BE2C (cell line): ENCODE results near the gene ARHGAP25.

Source experiments
- DNase-seq: peaks from one replicate; pipeline ENCODE4 v3.0.0-alpha.2; 2020
- H3K27me3 ChIP-seq: fragments of 250-450 bp; sonication (Bioruptor Pico); 2 replicates; pipeline ENCODE4 v1.5.1; 2020; ENCODE audit warnings: mild to moderate bottlenecking
- H3K36me3 ChIP-seq: fragments of 250-450 bp; sonication (Bioruptor Pico); 2 replicates; pipeline ENCODE4 v1.5.1; 2020; ENCODE audit warnings: mild to moderate bottlenecking
- H3K4me1 ChIP-seq: fragments of 250-450 bp; sonication (Bioruptor Pico); 2 replicates; pipeline ENCODE4 v1.5.1; 2020
- H3K4me3 ChIP-seq: 2 replicates; pipeline ENCODE4 v1.5.1; 2011; ENCODE audit warnings: low read depth, low read length
- H3K9me3 ChIP-seq: fragments of 250-450 bp; sonication (Bioruptor Pico); 2 replicates; pipeline ENCODE4 v1.5.1; 2020
- TF ChIP-seq, protein P1 (sequence below): IDR thresholded peaks from 2 replicates; pipeline ENCODE4 v1.5.1; 2012; ENCODE audit warnings: mild to moderate bottlenecking, low read depth, low read length

Gene ARHGAP25

DNA sequence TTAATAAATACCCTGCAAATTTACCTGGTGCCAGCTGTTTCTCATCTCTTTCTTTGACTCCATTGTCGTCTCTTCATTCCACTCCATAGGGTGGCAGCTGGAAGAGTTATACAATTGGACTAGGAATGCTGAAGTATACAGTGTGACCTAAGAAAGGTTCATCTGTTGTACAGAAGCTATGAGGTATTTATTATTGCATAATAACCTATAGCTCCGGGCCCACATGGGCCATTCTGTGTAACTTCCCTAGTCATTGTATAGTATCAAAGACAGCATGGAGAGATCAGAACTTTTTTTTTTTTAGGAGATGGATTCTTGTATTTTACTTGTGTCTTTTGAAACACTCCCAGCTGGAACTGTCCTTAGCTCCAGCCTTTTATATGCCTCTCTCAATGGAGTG lies 110.4 kb downstream of the ARHGAP25 start:
- H3K9me3 ChIP-seq, result no peaks in the 10 kb centered on the region
- TF ChIP-seq, protein P1, sequence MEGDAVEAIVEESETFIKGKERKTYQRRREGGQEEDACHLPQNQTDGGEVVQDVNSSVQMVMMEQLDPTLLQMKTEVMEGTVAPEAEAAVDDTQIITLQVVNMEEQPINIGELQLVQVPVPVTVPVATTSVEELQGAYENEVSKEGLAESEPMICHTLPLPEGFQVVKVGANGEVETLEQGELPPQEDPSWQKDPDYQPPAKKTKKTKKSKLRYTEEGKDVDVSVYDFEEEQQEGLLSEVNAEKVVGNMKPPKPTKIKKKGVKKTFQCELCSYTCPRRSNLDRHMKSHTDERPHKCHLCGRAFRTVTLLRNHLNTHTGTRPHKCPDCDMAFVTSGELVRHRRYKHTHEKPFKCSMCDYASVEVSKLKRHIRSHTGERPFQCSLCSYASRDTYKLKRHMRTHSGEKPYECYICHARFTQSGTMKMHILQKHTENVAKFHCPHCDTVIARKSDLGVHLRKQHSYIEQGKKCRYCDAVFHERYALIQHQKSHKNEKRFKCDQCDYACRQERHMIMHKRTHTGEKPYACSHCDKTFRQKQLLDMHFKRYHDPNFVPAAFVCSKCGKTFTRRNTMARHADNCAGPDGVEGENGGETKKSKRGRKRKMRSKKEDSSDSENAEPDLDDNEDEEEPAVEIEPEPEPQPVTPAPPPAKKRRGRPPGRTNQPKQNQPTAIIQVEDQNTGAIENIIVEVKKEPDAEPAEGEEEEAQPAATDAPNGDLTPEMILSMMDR, result no peak
- peaks cover 3% of the 10 kb centered on the region; the same call in 1 of the 2 replicates for H3K27me3 ChIP-seq

DNA sequence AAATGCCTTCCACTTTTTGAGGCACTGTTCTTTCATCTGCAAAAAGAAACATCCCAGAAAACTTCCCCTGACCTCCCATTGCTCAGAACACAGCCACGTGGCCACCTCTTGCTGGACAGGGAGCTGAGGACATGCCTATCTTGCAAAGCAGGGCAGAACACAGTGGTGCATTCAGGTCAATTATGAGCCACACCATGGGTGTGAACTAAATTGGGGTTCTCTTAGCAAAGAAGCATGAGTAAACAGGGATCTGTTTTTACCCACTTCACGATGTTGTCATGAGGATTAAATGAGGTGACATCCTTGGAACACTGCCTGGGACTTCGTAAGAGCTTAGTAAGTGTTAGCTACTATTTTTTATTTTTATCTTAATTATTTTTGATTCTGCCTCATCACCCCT lies 111.5 kb downstream of the ARHGAP25 start:
- no peaks in the 10 kb centered on the region for H3K9me3 ChIP-seq
- peaks cover 3% of the 10 kb centered on the region; the same call in 1 of the 2 replicates for H3K27me3 ChIP-seq
- H3K36me3 ChIP-seq, result no peaks in the 10 kb centered on the region
- TF ChIP-seq, protein P1, result no peak
- no peaks in the 10 kb centered on the region for H3K4me1 ChIP-seq
- DNase-seq, result no peak
- H3K4me3 ChIP-seq, result no peak overlapping the region

More for the DNA sequence above, 110.4 kb downstream of the ARHGAP25 start:
- Histone ChIP-seq H3K4me3 (no peak overlapping the region), H3K36me3 (no peaks in the 10 kb centered on the region), H3K4me1 (no peaks in the 10 kb centered on the region)
- no peak for DNase-seq

DNA sequence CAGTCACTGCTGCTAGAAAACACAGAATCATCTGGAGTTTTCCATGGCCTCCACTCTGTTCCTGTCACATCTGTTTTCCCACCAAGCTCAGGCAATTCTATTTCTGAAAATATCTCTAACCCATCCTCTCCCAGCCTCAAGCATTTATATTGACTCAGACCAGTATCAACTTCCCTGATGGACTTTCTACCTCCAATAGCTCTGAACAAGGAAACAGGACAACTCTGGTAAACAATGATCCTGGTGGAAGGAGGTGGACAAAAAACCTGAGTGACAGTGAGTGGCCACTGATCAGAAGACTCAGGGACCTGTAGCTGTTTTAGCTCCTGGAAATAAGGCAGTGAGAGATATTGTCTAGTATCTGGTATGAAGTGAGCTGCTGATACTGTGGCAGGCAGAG lies 113.1 kb downstream of the ARHGAP25 start:
- Histone ChIP-seq H3K36me3 (no peaks in the 10 kb centered on the region), H3K27me3 (peaks cover 3% of the 10 kb centered on the region; the same call in 1 of the 2 replicates), H3K4me1 (no peaks in the 10 kb centered on the region), H3K9me3 (no peaks in the 10 kb centered on the region), H3K4me3 (no peak overlapping the region)
- TF ChIP-seq, protein P1, result no peak
- no peak for DNase-seq

DNA sequence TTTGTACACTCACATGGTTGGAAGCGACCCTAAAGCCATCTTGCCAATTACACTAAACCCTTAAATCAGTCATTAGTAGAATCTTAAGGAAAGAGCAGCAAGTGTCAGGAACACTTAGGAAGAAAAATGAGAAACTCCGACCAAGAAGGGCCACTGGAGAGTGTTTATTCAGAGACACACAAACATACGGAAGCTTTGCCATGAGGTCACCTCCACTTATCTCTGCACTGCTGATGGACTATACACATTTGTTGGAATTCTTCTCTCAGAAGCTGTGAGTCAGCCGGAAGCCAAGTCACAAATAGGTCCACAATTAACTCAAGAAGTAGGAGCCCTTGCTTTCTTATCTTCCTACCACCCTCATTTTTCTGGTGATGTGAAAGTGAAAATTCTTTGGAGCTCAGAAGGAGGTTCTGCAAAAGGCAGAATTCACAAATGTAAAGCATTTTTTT lies 115.0 kb downstream of the ARHGAP25 start:
- Histone ChIP-seq H3K27me3 (no peaks in the 10 kb centered on the region), H3K4me1 (no peaks in the 10 kb centered on the region), H3K9me3 (no peaks in the 10 kb centered on the region), H3K4me3 (no peak overlapping the region), H3K36me3 (no peaks in the 10 kb centered on the region)
- TF ChIP-seq, protein P1, result no peak
- no peak for DNase-seq

DNA sequence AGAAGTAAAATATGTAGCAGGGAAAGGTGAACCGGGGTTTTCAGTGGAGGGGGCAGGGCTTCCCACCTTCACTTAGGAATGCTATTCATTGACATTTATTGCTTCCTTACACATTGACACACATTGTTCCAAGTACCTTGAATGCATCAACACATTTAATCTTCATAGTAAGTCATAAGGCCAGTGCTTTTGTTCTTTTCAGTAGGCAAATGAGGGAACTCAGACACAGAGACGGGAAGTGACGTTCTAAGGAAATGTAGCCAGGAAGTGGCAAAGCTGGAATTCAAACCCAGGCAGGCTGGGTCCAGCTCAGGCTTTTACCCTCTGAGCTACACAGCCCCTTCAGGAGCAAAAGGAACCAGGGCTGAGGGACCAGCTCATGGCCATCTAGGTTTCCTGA lies 115.9 kb downstream of the ARHGAP25 start:
- no peaks in the 10 kb centered on the region for H3K36me3 ChIP-seq
- no peak overlapping the region for H3K4me3 ChIP-seq
- no peaks in the 10 kb centered on the region for H3K27me3 ChIP-seq
- DNase-seq, result no peak
- H3K9me3 ChIP-seq, result no peaks in the 10 kb centered on the region
- TF ChIP-seq, protein P1, result no peak
- no peaks in the 10 kb centered on the region for H3K4me1 ChIP-seq

DNA sequence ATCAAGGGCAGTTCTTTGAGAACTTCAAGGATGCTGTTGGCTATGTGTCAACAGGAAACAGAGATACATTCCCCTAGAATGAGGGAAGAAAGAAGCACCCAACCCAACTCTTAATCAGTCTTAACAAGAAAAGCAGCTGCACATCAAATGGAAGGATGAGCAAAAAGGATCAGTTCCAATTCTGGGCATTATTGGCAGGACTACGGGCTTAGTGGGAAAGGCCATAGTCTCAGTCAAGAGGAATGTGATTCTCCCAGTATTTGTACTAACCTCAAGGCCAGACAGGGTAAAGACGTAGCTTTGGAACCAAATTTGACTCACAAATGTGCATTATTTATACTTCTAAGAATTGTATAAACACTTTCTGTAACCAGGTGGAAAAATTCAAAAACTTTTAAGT lies 118.4 kb downstream of the ARHGAP25 start:
- no peaks in the 10 kb centered on the region for H3K36me3 ChIP-seq
- TF ChIP-seq, protein P1, result no peak
- H3K27me3 ChIP-seq, result no peaks in the 10 kb centered on the region
- DNase-seq, result no peak
- H3K4me3 ChIP-seq, result no peak overlapping the region
- no peaks in the 10 kb centered on the region for H3K4me1 ChIP-seq
- H3K9me3 ChIP-seq, result no peaks in the 10 kb centered on the region
